Measurements from ENCODE around the gene FAM169A.
"Not testable (repeated sequence)": the region's sequence is repeated elsewhere in the genome, so short reads cannot be mapped to it uniquely, and the experiment has no call there.

FAM169A gene, protein sequence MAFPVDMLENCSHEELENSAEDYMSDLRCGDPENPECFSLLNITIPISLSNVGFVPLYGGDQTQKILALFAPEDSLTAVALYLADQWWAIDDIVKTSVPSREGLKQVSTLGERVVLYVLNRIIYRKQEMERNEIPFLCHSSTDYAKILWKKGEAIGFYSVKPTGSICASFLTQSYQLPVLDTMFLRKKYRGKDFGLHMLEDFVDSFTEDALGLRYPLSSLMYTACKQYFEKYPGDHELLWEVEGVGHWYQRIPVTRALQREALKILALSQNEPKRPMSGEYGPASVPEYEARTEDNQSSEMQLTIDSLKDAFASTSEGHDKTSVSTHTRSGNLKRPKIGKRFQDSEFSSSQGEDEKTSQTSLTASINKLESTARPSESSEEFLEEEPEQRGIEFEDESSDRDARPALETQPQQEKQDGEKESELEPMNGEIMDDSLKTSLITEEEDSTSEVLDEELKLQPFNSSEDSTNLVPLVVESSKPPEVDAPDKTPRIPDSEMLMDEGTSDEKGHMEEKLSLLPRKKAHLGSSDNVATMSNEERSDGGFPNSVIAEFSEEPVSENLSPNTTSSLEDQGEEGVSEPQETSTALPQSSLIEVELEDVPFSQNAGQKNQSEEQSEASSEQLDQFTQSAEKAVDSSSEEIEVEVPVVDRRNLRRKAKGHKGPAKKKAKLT

DNA sequence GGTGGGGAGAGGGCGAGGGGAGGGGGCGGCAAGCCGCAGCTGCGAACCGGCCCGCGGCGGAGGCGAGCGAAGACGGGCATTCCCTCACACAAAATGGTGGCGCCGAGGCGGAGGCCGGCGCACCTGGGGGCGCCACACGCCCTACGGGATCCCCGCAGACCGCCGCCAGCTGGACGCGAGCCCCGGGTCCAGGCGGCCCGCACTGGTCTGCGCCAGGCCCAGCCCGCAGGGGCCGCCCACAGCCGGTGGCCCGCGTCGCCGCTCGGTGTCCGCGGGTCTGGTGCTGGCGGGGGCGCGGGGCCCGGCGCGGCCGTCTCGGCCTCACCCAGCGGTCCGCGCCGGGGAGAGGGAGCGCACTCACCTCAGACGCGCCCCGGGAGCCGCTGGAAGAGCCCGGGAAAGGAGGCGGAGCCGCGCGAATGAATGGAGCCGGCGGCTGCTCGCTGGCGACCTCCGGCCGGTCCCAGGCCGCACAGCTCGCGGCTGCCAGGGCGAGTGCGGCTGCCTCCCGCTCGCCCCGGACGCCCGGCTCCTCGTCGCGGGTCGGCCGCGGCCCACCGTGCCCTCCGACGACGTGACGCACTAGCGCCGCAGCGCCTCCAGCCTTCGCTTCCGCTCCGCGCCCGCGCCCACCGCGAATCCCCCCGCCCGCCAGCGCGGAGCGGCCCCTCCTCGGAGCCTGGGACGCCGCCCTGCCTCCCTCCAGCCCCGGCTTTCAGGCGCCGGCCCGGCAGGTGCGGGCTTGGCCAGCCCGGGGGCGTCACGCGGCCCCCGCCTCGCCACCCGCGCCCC lies at the start of gene FAM169A:
Gene FAM169A (minus strand): TSS at position 584 of the 792 bp plus-strand sequence. CDS start 24,711 bp downstream, outside the sequence.
- peak; percentile 40 to 44 for DNase-seq

DNA sequence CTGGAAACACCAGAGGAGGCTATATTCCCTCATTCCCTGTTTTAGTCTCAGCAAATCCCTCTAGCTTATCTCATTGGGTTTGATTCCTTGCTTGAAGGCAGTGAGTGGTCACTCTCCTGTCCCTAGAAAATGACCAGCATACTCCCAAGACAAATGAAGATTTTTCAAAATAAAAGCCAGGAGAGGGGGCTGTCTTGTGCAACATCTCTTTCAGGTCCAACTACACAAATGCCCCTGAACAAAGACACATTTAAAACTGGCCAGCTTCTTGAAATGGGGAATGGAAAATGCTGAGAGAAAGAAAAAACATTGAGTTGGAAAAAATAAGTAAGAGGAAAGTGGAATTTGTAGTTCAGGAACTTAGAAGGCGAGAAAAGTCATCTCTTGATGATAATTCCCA lies 49.3 kb upstream of the FAM169A start:
- no peak for DNase-seq

DNA sequence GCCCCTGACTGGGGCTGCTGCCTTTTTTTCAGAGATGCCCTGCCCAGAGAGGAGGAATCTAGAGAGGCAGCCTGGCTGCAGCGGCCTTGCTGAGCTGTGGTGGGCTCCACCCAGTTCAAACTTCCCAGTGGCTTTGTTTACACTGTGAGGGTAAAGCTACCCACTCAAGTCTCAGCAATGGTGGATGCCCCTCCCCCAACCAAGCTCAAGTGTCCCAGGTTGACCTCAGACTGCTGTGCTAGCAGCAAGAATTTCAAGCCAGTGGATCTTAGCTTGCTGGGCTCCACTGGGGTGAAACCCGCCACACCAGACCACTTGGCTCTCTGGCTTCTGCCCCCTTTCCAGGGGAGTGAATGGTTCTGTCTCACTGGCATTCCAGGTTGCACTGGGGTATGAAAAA lies 45.2 kb upstream of the FAM169A start:
- not testable (repeated sequence) for DNase-seq

DNA sequence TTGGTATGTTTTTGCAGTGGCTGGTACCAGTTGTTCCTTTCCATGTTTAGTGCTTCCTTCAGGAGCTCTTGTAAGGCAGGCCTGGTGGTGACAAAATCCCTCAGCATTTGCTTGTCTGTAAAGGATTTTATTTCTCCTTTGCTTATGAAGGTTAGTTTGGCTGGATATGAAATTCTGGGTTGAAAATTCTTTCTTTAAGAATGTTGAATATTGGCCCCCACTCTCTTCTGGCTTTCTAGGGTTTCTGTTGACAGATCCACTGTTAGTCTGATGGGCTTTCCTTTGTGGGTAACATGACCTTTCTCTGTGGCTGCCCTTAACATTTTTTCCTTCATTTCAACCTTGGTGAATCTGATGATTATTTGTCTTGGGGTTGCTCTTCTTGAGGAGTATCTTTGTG lies 43.7 kb upstream of the FAM169A start:
- DNase-seq, result not testable (repeated sequence)

DNA sequence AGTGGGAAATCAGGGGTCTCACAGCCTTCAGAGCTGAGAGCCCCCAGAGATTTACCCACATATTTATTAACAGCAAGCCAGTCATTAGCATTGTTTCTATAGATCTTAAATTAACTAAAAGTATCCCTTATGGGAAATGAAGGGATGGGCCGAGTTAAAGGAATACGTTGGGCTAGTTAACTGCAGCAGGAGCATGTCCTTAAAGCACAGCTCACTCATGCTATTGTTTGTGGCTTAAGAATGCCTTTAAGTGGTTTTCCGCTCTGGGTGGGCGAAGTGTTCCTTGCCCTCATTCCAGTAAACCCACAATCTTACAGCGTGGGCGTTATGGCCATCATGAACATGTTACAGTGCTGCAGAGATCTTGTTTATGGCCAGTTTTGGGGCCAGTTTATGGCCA lies 42.0 kb upstream of the FAM169A start:
- DNase-seq, result not testable (repeated sequence)

DNA sequence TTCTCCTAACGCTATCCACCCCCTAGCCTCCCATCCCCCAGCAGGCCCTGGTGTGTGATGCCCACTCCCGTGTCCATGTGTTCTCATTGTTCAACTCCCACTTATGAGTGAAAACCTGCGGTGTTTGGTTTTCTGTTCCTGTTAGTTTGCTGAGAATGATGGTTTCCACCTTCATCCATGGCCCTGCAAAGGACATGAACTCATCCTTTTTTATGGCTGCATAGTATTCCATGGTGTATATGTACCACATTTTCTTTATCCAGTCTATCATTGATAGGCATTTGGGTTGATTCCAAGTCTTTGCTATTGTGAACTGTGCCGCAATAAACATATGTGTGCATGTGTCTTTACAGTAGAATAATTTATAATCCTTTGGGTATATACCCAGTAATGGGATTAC lies 38.5 kb upstream of the FAM169A start:
- DNase-seq, result not testable (repeated sequence)

DNA sequence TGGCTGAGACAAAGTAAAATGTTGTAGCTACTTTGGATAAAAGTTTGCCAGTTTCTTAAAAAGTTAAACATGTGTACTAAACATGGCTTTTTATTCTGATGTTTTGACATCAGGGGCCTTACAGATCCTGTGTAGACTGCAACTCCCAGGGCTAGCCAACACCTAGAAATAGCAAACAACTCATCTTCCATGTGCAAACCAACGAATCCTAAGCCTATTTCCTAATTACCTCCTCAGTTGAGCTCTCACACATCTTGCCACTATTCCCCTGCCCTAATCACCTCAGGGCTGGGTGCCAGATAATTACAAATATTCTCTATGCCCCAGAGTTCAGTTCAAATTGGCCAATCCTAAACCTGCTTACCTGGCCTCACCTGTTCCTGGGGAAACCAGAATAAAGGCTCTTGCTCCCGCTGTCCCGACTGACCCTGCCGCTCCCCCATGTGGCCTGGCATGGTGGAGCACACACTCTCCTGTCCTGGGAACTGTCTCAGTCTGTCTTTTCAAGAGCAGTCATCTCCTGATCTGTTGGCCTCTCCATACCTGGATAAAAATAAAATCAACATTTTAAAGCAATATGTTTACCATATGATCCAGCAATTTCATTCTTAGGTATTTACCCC lies 37.1 kb upstream of the FAM169A start:
- peak in 1 of 2 donors; percentile 9 for DNase-seq

DNA sequence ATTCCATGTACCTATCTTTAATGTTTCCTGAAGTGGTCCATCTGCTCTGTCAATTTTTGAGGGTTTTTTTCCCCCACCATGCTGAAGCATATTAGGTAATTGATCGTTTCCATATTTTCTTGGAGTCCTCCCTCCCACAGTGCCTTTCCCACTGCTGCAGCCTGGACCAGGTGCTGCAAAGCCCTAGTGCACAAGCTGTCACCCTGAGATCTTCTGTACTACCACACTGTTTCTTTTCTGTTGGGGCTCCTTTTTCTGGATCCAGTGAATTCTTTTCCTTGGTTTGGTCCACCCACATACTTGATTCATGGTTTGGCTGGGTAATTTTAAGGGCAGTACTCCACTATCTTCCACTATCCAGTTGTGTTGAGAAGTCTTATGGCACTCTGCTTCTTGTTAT lies 30.9 kb upstream of the FAM169A start:
- no peak for DNase-seq

DNA sequence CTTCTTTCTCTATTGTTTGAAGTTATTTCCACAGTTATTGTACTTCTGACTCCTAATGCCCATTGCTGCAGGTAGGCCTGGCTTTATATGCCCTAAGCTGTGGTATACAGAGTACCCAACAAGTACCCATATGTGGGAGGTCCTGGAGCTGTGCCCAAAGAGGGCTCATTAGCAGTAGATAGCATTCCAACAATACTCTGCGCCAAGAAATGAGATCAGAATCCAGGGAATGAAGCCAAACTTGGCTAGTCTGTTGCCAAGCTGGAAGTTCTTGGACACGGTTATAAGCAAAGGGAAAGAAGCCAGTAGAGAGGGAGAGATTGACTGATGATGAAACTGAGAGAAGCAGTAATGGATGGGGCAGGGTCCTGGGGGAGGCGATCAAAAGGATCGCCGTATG lies 29.7 kb upstream of the FAM169A start:
- DNase-seq, result no peak

DNA sequence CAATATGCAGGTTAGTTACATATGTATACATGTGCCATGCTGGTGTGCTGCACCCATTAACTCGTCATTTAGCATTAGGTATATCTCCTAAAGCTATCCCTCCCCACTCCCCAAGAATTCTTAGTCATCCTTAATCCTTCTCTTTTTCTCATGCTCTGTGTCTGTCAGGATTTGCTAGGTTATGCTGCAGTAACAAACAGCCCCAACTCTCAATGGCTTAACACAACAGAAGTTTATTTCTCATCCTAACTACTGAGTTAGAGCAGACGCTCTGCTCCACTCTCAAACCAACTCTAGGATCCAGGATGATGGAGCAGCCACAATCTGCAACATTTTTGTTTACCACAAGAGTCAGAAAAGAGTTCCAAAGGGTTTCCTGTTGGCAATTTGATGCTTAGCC lies 28.2 kb upstream of the FAM169A start:
- no peak for DNase-seq

DNA sequence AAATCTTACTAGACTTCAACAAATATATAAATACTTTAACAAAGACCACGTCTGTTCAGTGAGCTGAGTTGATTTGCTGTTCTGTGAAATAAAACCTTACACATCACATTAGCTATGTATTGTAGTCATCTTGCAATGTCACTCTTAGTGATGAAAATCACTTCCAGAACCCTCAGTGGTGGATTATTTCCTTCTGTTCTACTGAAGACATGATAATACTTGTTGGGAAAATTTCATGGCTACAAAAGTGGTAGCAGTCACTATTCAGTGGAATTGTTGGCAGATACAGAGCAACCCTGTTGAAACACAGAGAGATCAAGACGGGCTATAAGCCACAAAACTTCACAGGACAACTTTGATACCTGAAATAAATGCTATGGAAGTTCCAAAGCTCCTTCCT lies 26.7 kb upstream of the FAM169A start:
- no peak for DNase-seq

DNA sequence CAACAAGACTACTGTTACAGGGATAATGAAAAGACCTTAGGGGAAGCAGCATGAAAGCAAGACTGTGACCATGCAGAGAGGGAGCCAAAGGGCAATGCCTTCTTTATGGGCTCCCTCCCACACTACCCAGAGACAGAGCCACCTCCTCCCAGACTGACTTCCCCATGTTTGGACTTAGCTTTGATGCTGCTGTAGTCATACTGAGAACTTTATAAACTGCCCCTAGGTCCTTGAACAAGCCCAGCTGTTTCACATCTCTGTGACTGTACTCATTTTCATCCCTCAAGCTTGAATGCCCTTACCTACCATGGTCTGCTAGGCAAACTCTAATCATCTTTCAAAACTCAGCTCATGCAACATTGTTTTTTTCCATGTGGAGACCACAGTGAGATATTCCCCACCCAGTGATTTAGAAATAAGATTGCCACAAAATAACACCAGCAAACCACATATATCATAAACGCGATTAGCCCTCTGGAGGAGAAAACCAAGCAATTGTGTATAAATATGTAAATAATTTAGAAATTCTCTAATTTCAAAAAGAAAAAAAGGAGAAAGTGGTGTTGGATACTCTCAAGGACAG lies 23.4 kb upstream of the FAM169A start:
- DNase-seq, result no peak

DNA sequence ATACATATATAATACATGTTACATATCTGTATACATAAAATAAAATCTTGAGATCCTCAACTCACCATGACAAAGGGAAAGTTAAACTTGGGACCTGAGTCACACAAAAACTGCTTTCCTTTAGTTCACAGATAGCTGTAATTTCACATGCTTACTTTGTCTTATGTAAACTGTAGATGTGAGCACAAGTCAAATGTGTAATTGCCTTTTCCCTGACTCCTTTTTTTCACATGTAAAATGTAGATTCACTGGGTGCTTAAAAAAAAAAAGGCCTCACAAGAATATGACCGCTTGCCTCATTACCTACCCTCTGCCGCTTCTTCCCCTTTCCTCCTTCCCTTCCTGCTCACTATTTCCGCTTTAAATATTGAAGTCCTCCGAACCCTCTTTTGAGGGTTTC lies 21.9 kb upstream of the FAM169A start:
- DNase-seq, result no peak

DNA sequence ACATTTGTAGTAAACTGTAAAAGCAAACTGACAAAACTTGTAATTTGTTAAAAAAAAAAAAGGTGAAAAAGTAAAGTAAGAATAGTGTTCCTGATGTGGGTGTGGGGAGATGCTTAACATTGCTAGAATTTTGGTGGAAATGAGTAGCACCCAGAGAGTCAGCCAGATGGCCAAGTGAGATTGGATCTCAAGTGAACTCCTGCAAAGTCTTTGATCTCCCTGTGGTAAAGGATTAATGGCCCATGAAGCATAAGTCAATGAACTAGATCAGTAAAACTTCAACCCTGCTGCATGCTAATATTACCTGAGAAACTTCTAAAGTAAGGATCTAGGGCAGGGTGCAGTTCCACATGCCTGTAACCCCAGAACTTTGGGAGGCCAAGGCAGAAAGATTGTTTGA lies 19.0 kb upstream of the FAM169A start:
- DNase-seq, result no peak

DNA sequence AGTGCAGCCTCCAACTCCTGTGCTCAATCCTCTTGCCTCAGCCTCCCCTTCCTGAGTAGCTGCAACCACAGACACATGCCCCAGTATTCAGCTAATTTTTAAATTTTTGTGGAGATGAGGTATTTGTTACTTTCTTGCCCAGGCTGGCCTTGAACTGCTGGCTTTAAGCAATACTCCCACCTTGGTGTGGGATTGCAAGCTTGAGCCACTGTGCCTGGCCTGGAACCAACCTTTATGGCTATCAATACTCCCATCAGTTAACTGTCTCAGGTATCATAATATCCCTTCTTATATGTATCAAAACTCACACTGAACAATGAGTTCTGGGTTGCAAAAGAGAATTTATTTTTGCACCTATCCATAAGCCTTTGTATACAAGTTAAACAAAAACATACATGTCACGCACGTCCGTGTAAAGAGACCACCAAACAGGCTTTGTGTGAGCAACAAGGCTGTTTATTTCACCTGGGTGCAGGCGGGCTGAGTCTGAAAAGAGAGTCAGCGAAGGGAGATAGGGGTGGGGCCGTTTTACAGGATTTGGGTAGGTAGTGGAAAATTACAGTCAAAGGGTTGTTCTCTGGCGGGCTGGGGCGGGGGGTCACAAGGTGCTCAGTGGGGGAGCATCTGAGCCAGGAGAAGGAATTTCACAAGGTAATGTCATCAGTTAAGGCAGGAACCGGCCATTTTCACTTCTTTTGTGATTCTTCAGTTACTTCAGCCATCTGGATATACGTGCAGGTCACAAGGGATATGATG lies 16.4 kb upstream of the FAM169A start:
- not testable (repeated sequence) for DNase-seq

DNA sequence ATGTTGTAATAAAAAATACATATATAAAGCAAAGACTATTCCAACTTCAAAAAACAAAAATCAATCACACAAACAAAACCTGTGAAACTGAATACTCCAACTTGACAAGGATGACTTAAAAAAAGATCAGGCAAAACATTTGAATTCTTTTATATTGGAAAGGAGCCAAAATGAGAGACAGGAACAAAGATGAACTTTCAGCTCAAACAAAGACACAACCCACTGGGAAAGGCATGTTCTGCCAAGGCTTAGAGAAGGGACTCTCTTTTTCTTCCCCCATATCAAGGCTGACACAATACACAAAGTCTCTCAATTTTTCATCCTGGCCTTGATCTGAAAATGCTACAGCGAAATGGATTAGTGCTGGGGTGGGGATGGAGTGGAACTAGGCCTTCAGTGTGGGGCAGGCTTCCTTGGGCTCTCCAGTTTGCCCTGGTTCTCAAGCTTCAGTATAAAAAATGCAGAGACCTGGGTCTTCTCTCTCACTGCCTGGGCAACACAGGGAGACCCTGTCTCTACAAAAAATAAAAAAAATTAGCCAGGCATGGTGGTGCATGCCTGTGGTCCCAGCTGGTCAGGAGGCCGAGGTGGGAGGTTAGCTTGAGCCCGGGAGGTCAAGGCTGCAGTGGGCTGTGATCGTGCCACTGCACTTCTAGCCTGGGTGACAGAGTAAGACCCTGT lies 11.6 kb upstream of the FAM169A start:
- no peak for DNase-seq

DNA sequence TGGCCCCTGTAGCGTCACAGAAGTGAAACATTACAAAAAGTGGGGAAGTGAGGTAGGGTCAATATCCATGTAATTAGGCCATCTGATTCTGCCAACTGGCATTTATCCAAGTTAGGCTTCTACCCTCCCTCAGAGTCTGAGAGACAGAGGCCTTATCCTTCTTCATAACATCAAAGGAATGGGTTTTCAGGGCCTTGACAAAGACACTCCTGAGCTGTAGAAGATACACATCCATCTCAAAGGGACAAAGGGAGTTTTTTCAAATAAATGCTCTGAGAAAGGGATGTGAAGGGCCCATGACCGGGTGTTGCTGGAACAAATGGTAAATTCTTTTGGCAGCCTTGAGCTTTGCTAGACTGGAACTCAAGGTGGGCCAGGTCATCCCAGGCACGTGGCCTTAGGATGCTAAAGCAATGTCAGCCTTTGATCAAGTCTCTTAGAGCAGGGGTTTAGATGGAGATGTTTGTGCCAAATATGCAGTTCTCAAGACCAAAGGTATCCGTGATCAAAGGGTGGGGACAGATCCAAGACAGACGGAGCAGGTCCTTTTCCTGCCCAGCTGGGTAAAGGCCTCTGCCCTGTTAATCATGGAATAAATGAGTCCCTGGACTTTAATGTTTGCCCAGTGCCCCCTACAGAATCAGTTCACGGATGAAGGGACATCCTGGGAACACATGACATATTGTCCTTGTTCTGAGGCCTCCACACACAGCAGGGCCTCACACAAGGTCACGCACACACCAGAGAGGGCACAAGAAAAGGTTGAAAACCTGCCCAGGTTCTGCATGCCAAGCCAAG lies 10.0 kb upstream of the FAM169A start:
- no peak for DNase-seq

DNA sequence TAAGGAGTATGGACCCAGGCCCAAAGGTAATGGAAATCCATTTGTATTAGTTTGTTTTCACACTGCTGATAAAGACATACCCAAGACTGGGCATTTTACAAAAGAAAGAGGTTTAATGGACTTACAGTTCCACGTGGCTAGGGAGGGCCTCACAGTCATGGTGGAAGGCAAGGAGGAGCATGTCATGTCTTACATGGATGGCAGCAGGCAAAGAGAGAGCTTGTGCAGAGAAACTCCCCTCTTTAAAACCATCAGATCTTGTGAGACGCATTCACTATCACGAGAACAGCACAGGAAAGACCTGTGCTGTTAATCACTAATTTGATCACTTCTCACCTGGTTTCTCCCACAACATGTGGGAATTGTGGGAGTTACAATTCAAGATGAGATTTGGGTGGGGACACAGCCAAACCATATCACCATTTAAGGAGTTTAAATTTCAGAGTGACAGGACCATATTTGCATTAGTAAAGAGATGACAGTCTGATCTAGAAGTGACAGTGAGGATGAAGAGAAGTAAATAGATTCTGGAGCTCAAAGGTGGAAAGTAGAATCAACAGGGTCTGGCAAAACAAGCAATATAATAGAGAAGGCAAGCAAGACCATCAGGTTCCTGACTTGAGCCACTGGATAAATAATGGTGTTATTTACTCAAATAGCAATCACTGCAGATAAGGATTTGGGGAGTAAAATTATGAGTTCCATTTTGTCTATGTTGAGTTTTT lies 7.5 kb upstream of the FAM169A start:
- no peak for DNase-seq

DNA sequence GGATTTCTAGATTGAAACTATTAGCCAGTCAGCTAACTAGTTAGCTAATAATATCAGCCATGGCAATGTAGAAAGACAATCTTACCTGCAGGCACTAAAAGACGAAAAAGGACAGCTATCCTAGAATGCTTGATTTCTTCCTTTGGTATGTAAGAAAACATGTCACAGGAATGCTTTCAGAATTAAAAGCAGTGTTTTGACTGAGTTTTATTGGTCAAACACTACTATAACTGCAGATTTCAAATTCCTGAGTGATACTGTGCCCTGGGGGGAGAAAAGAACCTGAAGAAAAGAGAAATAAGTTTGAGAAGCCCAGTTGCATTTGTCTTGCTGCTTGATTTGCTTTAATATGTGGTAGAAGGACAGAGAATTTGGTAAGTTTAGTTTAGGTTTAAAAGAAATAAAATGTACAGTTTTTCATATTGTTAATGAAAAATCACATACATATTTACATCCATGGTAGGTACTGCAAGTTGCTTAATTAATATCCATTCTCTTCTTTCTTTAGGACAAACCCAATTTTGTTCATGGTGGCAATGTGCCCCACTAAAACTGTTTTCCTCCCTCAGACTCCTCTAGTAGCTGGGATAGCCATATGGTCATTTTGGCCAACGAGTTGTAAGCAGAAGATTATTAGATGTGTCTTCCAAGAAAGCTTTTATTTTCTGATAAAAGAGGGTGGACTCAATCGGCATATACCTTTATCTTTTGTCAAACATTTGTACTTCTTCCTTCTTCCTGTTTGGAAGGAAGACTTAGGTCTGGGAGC lies 4.3 kb upstream of the FAM169A start:
- DNase-seq, result no peak
